ENCODE data around the gene UQCRHL.

Gene UQCRHL

GRCh38 chr1:15834406-15835204 lies 27.2 kb upstream of the UQCRHL start (continued):
- TF ChIP-seq ZBTB11 (tag by site-specific recombination; conservative IDR thresholded peaks at IDR 0.05; ENCODE audit: low read depth) (peak; percentile 75), ZNF266 (tag by site-specific recombination; IDR thresholded peaks at IDR 0.05; ENCODE audit: low read depth) (no peak), ZNF639 (tag by site-specific recombination; IDR thresholded peaks at IDR 0.05) (peak; percentile 76), ZNF26 (tag by site-specific recombination; IDR thresholded peaks at IDR 0.05) (no peak), ZNF600 (tag by site-specific recombination; IDR thresholded peaks at IDR 0.05) (peak; percentile 82), PBX3 (CRISPR knock-in tag; IDR thresholded peaks at IDR 0.05) (peak; percentile 78; the same call in 1 of the 2 replicates), SP7 (tag by site-specific recombination; IDR thresholded peaks at IDR 0.05) (peak; percentile 47), HOXC10 (CRISPR knock-in tag; IDR thresholded peaks at IDR 0.05) (no peak), ZNF561 (tag by site-specific recombination; IDR thresholded peaks at IDR 0.05; ENCODE audit: borderline replicate concordance) (peak; percentile 75; the same call in 1 of the 2 replicates), ZNF488 (tag by site-specific recombination; IDR thresholded peaks at IDR 0.05) (no peak), ZNF2 (tag by site-specific recombination; IDR thresholded peaks at IDR 0.05) (peak; percentile 77), ZNF837 (tag by site-specific recombination; IDR thresholded peaks at IDR 0.05) (no peak), RBAK (tag by site-specific recombination; IDR thresholded peaks at IDR 0.05) (no peak), ZBTB10 (tag by site-specific recombination; IDR thresholded peaks at IDR 0.05) (peak; percentile 22; the same call in 1 of the 2 replicates), ZNF555 (tag by site-specific recombination; conservative IDR thresholded peaks at IDR 0.05) (no peak), PATZ1 (tag by site-specific recombination; IDR thresholded peaks at IDR 0.05) (peak; percentile 82), ZNF211 (tag by site-specific recombination; IDR thresholded peaks at IDR 0.05; ENCODE audit: low read depth) (no peak), ZNF302 (tag by site-specific recombination; IDR thresholded peaks at IDR 0.05; ENCODE audit: low read depth) (no peak), EGR2 (tag by site-specific recombination; IDR thresholded peaks at IDR 0.05; ENCODE audit: low read depth) (peak; percentile 94), KLF8 (tag by site-specific recombination; IDR thresholded peaks at IDR 0.05) (peak; percentile 96), ZBTB6 (tag by site-specific recombination; IDR thresholded peaks at IDR 0.05) (peak; percentile 94), PRDM6 (tag by site-specific recombination; IDR thresholded peaks at IDR 0.05) (no peak; the same call in 1 of the 2 replicates)

Data from HEK293 (cell line).